ENCODE data around the gene HMGN5.
A peak's percentile ranks its signal among the peaks of the same experiment; 100 is the strongest.

The HMGN5 gene

GRCh38 chrX:81201671-81202455 is at the start of gene HMGN5, which contains the start of gene SH3BGRL:
TSS of gene HMGN5 (minus strand) at chrX:81201913. CDS start at chrX:81121549, 80,364 bp downstream.
TSS of gene SH3BGRL (plus strand) at chrX:81202102. CDS start at chrX:81202201, 99 bp downstream.
- DNase-seq = peak; percentile 64

GRCh38 chrX:81241753-81242152 is 40.0 kb upstream of the HMGN5 start:
- DNase-seq = no peak

- no peak for DNase-seq
These were observed 39.1 kb upstream of the HMGN5 start for GRCh38 chrX:81240701-81241331.

GRCh38 chrX:81238166-81238565 is 36.5 kb upstream of the HMGN5 start:
- DNase-seq = no peak

- DNase-seq = no peak
These were observed 35.8 kb upstream of the HMGN5 start for GRCh38 chrX:81237516-81237915.

GRCh38 chrX:81232218-81232617 is 30.5 kb upstream of the HMGN5 start:
- DNase-seq = no peak

GRCh38 chrX:81231476-81231875 is 29.8 kb upstream of the HMGN5 start:
- no peak for DNase-seq

- DNase-seq = no peak
These were observed 28.2 kb upstream of the HMGN5 start for GRCh38 chrX:81229901-81230300.

GRCh38 chrX:81229229-81229628 is 27.5 kb upstream of the HMGN5 start:
- no peak for DNase-seq

- no peak for DNase-seq
These were observed 14.0 kb upstream of the HMGN5 start for GRCh38 chrX:81215685-81216084.

- no peak for DNase-seq
These were observed 7.2 kb upstream of the HMGN5 start for GRCh38 chrX:81208916-81209315.

GRCh38 chrX:81206476-81206875 is 4.8 kb upstream of the HMGN5 start:
- DNase-seq = no peak

GRCh38 chrX:81205551-81205950 is 3.8 kb upstream of the HMGN5 start:
- no peak for DNase-seq

- DNase-seq = no peak
These were observed 1.2 kb upstream of the HMGN5 start for GRCh38 chrX:81202943-81203342.

- no peak for DNase-seq
These were observed 725 bp upstream of the HMGN5 start for GRCh38 chrX:81202456-81202819.

GRCh38 chrX:81201071-81201470 is 642 bp downstream of the HMGN5 start:
- no peak for DNase-seq

- DNase-seq = peak; percentile 43
These were observed 6.0 kb downstream of the HMGN5 start for GRCh38 chrX:81195712-81196111.

GRCh38 chrX:81195259-81195658 is 6.5 kb downstream of the HMGN5 start:
- no peak for DNase-seq

- DNase-seq = no peak
These were observed 27.4 kb downstream of the HMGN5 start for GRCh38 chrX:81174286-81174685.

- no peak for DNase-seq
These were observed 33.3 kb downstream of the HMGN5 start for GRCh38 chrX:81168391-81168790.

- peak; percentile 82 for DNase-seq
These were observed 80.0 kb downstream of the HMGN5 start for GRCh38 chrX:81121513-81122363.

GRCh38 chrX:81120936-81121371 is 80.8 kb downstream of the HMGN5 start:
- peak; percentile 25 for DNase-seq

- no peak for DNase-seq
These were observed 81.3 kb downstream of the HMGN5 start for GRCh38 chrX:81120258-81120935.

Measured in activated CD4-positive, alpha-beta T cell treated with anti-CD3 and anti-CD28 coated beads, Interleukin-2, amount 50 U/mL, for 1 hour (primary cell).